H1 (cell line): ENCODE measurements around the gene PHC2. TPM values are rescaled to one million over a fixed set of nuclear protein-coding genes. Genes with fewer than 3 reads are reported as not detected.

Experiments used
- CHD1 ChIP-seq: IDR thresholded peaks from 2 replicates; pipeline ENCODE4 v1.6.1; 2012; ENCODE audit warnings: low read depth, low read length, improper control_type of control experiment
- CREB1 ChIP-seq: IDR thresholded peaks from 2 replicates; pipeline ENCODE4 v1.6.1; 2012; ENCODE audit warnings: inconsistent platforms
- CTBP2 ChIP-seq: IDR thresholded peaks from 2 replicates; pipeline ENCODE4 v1.7.0; 2011; ENCODE audit warnings: borderline replicate concordance, mild to moderate bottlenecking, moderate library complexity, mixed read lengths, low read length; ENCODE audit not compliant: insufficient read depth, insufficient read length
- EGR1 ChIP-seq: IDR thresholded peaks from 2 replicates; pipeline ENCODE4 v1.6.1; 2011; ENCODE audit warnings: low read depth, low read length, borderline replicate concordance
- EZH2 ChIP-seq: fragments of 200-600 bp; sonication (generic); IDR thresholded peaks from 2 replicates; pipeline ENCODE4 v1.7.1; 2012; ENCODE audit warnings: low read depth, mild to moderate bottlenecking, moderate library complexity, low read length, inconsistent platforms; ENCODE audit not compliant: severe bottlenecking
- GTF2F1 ChIP-seq: IDR thresholded peaks from 2 replicates; pipeline ENCODE4 v1.6.1; 2012; ENCODE audit warnings: low read depth, low read length, improper control_type of control experiment, borderline replicate concordance
- HDAC2 ChIP-seq, 2 experiments: fragments of 300-600 bp in 1 of 2; sonication (generic) in 1 of 2; IDR thresholded peaks; 2 replicates each; pipeline ENCODE4 v1.6.1; 2011 to 2012; ENCODE audit warnings: low read depth in 2 of 2, low read length in 2 of 2, mild to moderate bottlenecking in 2 of 2, moderate library complexity in 2 of 2, borderline replicate concordance in 1 of 2, inconsistent platforms in 1 of 2
- HDAC6 ChIP-seq: IDR thresholded peaks from one replicate; pipeline ENCODE4 v1.7.1; 2012; ENCODE audit warnings: low read depth, mild to moderate bottlenecking, inconsistent platforms, low read length, moderate library complexity
- RAD21 ChIP-seq, 2 experiments: IDR thresholded peaks in 1 of 2; conservative IDR thresholded peaks in 1 of 2; 2 replicates each; pipeline ENCODE4 v1.6.1; 2011; ENCODE audit warnings: low read depth in 2 of 2, low read length in 2 of 2, improper control_type of control experiment in 1 of 2, inconsistent platforms in 1 of 2, mild to moderate bottlenecking in 1 of 2, moderate library complexity in 1 of 2
- SAP30 ChIP-seq: fragments of 300-600 bp; sonication (generic); IDR thresholded peaks from 2 replicates; pipeline ENCODE4 v1.7.1; 2012; ENCODE audit warnings: low read length, moderate library complexity, mild to moderate bottlenecking, inconsistent platforms; ENCODE audit not compliant: insufficient read depth, insufficient replicate concordance
- SIN3A ChIP-seq, 2 experiments: IDR thresholded peaks in 1 of 2; conservative IDR thresholded peaks in 1 of 2; 2 replicates each; pipeline ENCODE4 v1.6.1; 2011 to 2012; ENCODE audit warnings: low read length in 2 of 2, improper control_type of control experiment in 1 of 2, low read depth in 1 of 2, mild to moderate bottlenecking in 1 of 2
- SIX5 ChIP-seq: IDR thresholded peaks from 2 replicates; pipeline ENCODE4 v1.6.1; 2011; ENCODE audit warnings: mild to moderate bottlenecking, low read depth, low read length
- SP4 ChIP-seq: IDR thresholded peaks from 2 replicates; pipeline ENCODE4 v1.6.1; 2012; ENCODE audit warnings: low read length, inconsistent platforms
- TAF1 ChIP-seq: IDR thresholded peaks from 2 replicates; pipeline ENCODE4 v1.6.1; 2011; ENCODE audit warnings: mild to moderate bottlenecking, low read depth, low read length
- TEAD4 ChIP-seq: IDR thresholded peaks from 2 replicates; pipeline ENCODE4 v1.6.1; 2012; ENCODE audit warnings: low read depth, low read length, inconsistent platforms, mixed read lengths
- polyA plus RNA-seq, 7 experiments: library from polyadenylated mRNA; depleted of rRNA in 3 of 7; stranded (reverse) in 5 of 7; unstranded in 2 of 7; fragments of >200 nt in 5 of 7; fragments of 200-250 nt in 2 of 7; gene quantifications; 1 replicate in 5 of 7; 2 replicates in 1 of 7; 4 replicates in 1 of 7; pipeline versions ENCODE4 v1.2.1 to v1.2.3, GENCODE V29; 2011 to 2013; ENCODE audit warnings: missing spikeins in 2 of 7, mixed read lengths in 2 of 7
- total RNA-seq: library from RNA; stranded (reverse); fragmentation: NEBNext Ultra II Directional; extraction: Animal tissue kit (Norgen Biotek cat#: 25700); gene quantifications from 2 replicates; pipeline ENCODE4 v1.2.1, GENCODE V29; 2021
- TF ChIP-seq, protein P1 (sequence below): IDR thresholded peaks from 2 replicates; pipeline ENCODE4 v1.6.1; 2012; ENCODE audit warnings: inconsistent platforms
- TF ChIP-seq, protein P2 (sequence below): IDR thresholded peaks from 2 replicates; pipeline ENCODE4 v1.6.1; 2011; ENCODE audit warnings: low read length, improper control_type of control experiment

Gene PHC2
- total and polyA plus RNA-seq, 2 of the 8 experiments (the other 6 are each of a cell fraction or from before 2014, with no cell fraction given) = 5.6 to 14.2 TPM

- TF ChIP-seq, protein P1, sequence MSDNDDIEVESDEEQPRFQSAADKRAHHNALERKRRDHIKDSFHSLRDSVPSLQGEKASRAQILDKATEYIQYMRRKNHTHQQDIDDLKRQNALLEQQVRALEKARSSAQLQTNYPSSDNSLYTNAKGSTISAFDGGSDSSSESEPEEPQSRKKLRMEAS = peak; percentile 38; the same call in 1 of the 2 replicates
- no peak for TF ChIP-seq HDAC2 (IDR thresholded peaks at IDR 0.05; ENCODE audit: borderline replicate concordance in 1 of 2, low read depth in 2 of 2, low read length in 2 of 2)
- TF ChIP-seq TAF1 = no peak
- TF ChIP-seq CTBP2 = no peak
- TF ChIP-seq SAP30 = no peak
- no peak for TF ChIP-seq GTF2F1
- no peak for TF ChIP-seq SIN3A (conservative IDR thresholded peaks at IDR 0.05 in 1 of 2, IDR thresholded peaks at IDR 0.05 in 1 of 2; ENCODE audit: low read depth in 1 of 2, low read length in 2 of 2)
- TF ChIP-seq TEAD4 = no peak
- no peak for TF ChIP-seq HDAC6
- TF ChIP-seq EZH2 = no peak
- TF ChIP-seq EGR1 = no peak
- peak; percentile 69 to 79 for TF ChIP-seq RAD21 (IDR thresholded peaks at IDR 0.05 in 1 of 2, conservative IDR thresholded peaks at IDR 0.05 in 1 of 2; ENCODE audit: low read depth in 2 of 2, low read length in 2 of 2)
- TF ChIP-seq, protein P2, sequence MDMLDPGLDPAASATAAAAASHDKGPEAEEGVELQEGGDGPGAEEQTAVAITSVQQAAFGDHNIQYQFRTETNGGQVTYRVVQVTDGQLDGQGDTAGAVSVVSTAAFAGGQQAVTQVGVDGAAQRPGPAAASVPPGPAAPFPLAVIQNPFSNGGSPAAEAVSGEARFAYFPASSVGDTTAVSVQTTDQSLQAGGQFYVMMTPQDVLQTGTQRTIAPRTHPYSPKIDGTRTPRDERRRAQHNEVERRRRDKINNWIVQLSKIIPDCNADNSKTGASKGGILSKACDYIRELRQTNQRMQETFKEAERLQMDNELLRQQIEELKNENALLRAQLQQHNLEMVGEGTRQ = no peak
- no peak for TF ChIP-seq CHD1
- no peak for TF ChIP-seq SIX5
- no peak for TF ChIP-seq CREB1
- no peak for TF ChIP-seq SP4
Observed at GRCh38 chr1:33298623-33299277, 132.1 kb downstream of the PHC2 start (continued).
